IPS-NIHi11 (cell line): ENCODE data around the gene SEPSECS.

Experiments used
- DNase-seq: peaks from one replicate; pipeline ENCODE4 v3.0.0; 2012; ENCODE audit warnings: mixed read lengths, low spot score

The SEPSECS gene

DNA sequence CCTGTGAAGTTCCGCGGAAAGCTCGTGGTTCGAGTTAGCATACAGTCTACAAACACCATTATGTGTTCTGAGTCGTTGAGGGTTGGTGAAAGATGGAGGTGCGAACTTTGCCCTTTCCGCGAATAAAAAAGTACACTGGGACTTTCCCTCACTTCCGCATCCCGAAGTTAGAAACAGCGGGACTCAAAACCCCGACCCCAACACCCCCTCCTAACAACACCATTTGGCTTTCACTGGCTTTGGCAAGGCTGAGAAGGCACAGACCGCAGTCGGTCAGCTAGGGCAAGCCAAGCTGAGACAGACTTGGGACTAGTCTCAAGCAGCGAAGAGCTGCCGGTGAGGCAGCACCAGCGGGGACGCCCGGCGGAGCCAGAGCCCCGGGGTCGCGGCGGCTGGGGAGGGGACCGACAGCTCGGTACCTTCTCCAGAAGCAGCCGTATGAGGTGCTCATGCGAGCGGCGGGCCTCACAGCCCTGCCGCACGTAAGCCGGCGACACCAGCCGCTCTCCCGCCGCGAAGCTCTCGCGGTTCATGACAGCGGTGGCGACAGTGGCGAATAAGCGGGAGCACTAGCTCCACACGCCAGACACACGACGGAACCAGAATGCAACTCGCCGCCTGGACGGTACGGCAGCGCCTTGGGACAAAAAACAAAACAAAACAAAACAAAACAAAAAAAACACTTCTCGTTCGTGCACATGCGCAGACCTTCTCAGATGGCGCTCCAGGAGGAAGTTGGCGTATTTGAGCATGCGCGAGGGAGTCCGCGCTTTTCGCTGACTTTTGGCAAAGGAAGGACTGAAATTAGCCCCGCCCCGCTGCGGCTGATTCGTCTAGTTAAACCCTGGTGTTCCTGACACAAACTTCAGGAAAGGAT is at the start of gene SEPSECS:
TSS of gene SEPSECS (minus strand) at position 613 of the 877 bp plus-strand sequence. CDS start at position 533, 80 bp downstream.
- DNase-seq, result peak; percentile 96

DNA sequence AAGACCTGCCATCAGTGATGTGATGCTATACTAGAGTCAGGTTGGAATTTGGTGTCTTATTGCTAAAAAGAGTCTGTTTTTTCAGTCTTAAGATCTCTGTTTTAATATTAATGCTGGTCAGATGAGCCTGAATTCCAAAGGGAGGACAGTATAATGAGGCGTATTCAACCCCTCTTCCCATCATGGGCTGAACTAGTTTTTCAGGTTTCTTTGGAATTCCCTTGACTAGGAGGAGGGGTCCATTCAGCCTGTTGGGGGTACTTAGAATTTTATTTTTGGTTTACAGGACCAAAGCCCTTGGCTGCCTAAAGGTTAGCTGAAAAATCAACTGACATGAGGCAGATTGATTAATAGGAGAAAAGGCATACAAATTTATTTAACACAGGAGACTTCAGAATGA is 49.5 kb upstream of the SEPSECS start:
- peak; percentile 18 for DNase-seq

DNA sequence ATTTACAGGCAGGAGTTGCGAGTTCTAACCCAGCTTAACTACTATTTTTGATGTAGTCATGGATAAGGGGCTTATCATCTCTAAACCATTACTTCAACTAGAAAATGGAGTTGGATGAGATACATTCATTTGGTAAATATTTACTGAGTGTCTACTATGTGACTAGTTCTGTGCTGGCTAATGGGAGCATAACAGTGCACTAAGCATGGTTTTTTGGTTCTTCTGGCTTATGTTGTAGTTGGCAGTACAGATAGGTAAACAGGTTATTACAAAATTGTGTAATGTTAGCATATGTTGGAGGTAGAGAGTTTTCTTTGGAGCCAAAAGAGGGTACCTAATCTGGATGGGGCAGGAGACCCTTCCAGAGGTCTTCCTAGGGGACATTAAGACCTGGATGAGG is 47.7 kb upstream of the SEPSECS start:
- no peak for DNase-seq

DNA sequence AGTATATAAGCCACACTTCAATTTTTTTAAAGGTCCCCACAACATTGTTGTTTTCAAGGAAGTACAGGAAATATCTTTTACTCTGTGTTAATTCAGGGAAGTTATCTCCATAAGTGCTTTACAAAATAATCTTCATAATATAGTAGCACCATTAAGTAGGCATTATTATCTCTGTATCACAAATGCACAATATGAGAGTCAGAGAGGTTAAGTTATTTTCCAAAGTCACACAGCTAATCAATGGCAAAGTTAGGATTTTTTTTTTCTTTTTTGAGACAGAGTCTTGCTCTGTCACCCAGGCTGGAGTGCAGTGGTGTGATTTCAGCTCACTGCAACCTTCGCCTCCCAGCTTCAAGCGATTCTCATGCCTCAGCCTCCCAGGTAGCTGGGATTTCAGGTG is 38.5 kb upstream of the SEPSECS start:
- no peak for DNase-seq

- DNase-seq, result no peak
Measured at GRCh38 chr4:25190407-25190806, 30.2 kb upstream of the SEPSECS start.

GRCh38 chr4:25184056-25184455 is 23.8 kb upstream of the SEPSECS start:
- DNase-seq, result no peak

DNA sequence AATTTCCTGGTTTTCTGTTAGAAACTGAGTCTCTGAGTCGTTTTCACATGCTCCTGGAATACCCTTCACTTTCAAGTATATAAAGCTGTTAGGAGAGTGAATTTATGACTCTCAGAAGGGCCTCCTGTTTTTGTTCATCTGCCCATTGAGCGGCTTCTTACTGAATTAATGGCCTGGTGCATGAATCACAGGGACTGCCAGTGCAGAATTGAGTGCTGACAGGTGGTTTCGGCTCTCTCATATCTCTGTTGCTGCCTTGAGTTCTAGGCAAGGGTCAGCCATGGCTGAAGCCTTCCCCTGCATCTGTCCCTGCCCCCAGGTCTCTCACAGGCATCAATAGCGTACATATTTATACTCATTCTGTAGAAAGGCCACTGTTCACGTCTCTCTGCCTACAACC is 22.7 kb upstream of the SEPSECS start:
- DNase-seq, result no peak

DNA sequence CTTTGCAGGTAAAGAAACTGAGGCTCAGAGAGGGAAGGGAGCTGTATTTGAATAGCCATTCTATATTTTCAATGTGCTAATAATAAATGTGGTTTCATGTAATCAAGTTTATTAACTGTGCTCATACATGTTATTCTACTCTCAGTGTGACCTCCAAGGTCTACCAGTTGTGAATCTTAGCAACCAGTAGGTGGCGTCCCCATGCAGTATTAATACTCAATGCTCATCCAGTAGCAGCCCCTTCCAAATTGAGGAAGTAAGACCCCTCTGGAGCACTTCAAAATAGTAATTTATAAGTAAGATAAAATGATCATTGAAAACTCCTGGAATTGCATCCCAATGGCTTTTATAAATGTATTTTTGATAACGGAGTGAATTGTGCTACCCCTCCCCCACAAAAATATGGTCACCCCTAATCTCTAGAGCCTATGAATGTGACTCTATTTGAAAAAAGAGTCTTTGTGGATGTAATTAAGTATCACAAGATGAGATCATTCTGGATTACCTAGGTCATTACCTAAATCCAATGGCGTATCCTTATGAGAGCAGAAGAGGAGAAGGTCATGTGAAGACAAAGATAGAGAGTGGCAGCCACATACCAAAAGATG is 20.4 kb upstream of the SEPSECS start:
- DNase-seq, result peak; percentile 49

- no peak for DNase-seq
Measured at GRCh38 chr4:25178838-25179261, 18.6 kb upstream of the SEPSECS start.

- DNase-seq, result no peak
Measured at GRCh38 chr4:25177147-25177546, 16.9 kb upstream of the SEPSECS start.

GRCh38 chr4:25174674-25175073 is 14.4 kb upstream of the SEPSECS start:
- DNase-seq, result no peak

- DNase-seq, result peak; percentile 14
Measured at GRCh38 chr4:25172961-25173915, 13.0 kb upstream of the SEPSECS start.

DNA sequence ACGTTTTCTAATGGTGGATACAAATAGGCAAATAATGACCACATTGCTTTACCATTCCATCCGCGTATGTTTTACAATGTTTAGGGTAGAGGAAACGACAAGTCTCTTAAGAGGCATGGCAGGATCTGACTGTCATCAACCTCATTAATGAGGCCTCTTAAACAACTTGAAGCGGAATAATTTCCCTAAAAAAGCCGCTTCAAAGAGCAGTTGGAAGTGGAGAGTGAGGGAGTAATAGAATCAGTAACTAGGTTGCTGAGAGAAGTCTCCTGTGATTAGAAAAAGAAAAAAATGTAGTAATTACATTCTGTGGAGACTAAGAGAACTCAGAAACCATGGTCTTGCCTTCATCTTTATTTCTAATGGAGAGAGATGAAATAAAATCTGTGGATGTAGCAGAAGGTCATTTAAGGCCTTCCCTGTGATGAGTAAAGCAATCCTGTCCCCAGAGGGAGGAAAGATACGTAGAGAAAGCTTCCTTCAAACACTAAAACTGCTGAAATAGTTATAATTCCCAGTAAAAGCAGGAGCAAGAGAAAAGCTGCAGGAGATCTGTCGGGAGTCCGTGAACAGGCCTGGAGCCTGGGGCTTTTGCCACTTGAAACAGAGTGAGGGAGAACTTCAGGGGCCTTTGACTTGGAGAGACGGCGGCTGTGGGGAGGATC is 11.1 kb upstream of the SEPSECS start:
- no peak for DNase-seq

DNA sequence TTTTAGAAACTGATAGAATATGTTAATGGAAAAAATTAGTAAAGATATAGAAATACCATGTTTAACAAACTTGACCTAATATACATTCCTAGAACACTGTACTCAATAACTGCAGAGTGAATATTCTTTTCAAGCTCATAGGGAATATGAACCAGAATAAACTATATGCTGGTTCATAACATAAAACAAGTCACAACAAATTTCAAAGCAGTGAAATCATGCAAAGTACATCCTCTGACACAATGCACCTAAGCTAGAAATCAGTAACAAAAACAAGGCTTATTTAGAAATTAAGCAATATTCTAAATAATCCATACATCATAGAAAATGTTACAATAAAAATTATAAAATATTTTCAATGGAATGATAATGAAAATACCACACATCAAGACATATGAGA is 9.2 kb upstream of the SEPSECS start:
- no peak for DNase-seq

DNA sequence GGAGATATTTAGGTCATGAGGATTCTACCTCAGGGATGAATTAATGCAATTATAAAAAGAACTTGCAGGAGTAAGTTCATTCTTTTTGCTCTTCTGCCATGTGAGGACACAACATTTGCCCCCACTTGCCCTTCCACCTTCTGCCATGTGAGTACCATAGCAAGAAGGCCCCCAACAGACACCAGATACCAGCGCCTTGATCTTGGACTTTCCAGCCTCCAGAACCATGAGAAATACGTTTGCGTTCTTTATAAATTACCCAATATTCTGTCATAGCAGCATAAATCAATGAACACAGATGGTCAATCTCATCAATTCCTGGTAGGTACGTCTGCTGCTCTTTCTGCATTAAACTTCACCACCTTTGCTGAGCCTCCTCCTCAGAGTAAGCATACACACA is 5.7 kb upstream of the SEPSECS start:
- DNase-seq, result no peak

DNA sequence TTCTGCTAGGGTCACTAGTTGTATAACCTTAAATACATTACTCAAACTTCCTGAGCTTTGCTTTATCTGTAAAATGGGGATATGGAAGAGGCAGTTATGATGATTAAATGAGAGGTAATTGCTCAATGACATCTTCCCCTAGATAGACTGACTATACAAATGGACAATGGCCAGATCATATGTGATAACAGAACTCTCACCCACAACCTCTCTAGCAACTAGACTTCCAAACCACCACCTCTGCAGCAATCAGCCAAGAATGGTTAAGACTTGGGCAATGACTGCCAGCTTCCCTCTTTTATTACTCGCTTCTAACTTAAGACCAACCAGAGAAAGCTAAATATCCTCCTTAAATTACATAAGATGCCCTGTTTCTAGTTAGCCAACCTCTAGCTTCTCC is 2.9 kb upstream of the SEPSECS start:
- no peak for DNase-seq

DNA sequence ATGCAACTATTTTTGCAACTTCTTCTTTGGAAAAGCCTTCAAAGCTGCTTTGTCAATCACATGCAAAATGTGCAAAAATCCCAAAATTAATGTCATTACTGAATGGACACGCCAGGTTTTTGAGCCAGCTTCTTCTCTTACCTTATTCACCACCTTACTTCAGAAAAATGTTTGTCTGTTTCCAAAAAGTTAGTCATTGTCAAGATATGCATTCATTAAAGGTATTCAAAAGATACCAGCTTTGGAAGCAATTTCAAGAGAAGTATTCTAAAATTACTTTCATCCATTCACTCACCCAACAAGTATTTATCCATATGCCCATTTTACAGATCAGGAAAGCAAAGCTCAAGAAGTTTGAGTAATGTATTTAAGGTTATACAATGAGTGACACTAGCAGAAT is 2.3 kb upstream of the SEPSECS start:
- no peak for DNase-seq

- no peak for DNase-seq
Measured at GRCh38 chr4:25161593-25161950, 1.3 kb upstream of the SEPSECS start.

GRCh38 chr4:25160714-25161592 is 704 bp upstream of the SEPSECS start:
- peak; percentile 11 for DNase-seq

- DNase-seq, result no peak
Measured at GRCh38 chr4:25158817-25159216, 1.4 kb downstream of the SEPSECS start.

- DNase-seq, result no peak
Measured at GRCh38 chr4:25157081-25157480, 3.2 kb downstream of the SEPSECS start.
